Activated T-helper 2 cell treated with anti-CD3 and anti-CD28 coated beads, Interferon-gamma antibody, Interleukin-2, Interleukin-4, amounts not matched to agents 10 μg/mL and 5 μg/mL and 100 μg/mL, durations not matched to agents 14 hours and 24 hours and 36 hours (primary cell): ENCODE results near the gene TCEANC2. TPM values are rescaled to one million over a fixed set of nuclear protein-coding genes. Genes with fewer than 3 reads are reported as not detected.
"Not testable (repeated sequence)": the region's sequence is repeated elsewhere in the genome, so short reads cannot be mapped to it uniquely, and the experiment has no call there.

Source experiments
- DNase-seq: peaks from one replicate; pipeline ENCODE4 v3.0.0; 2021; ENCODE audit warnings: low spot score
- H3K27ac Mint-ChIP-seq: one replicate; pipeline ENCODE4 v1.8.0; 2021; ENCODE audit warnings: mixed read lengths
- H3K27me3 Mint-ChIP-seq: one replicate; pipeline ENCODE4 v1.8.0; 2021; ENCODE audit warnings: low read depth, mixed read lengths
- H3K36me3 Mint-ChIP-seq: one replicate; pipeline ENCODE4 v1.8.0; 2021; ENCODE audit warnings: low read depth, mixed read lengths
- H3K4me1 Mint-ChIP-seq: one replicate; pipeline ENCODE4 v1.8.0; 2021; ENCODE audit warnings: low read depth, mixed read lengths
- H3K4me3 Mint-ChIP-seq: one replicate; pipeline ENCODE4 v1.8.0; 2021; ENCODE audit warnings: low read depth, mild to moderate bottlenecking, moderate library complexity, mixed read lengths
- H3K9me3 Mint-ChIP-seq: one replicate; pipeline ENCODE4 v1.8.0; 2021; ENCODE audit warnings: mixed read lengths
- intact Hi-C: fragments of 100-400 bp; cut with micrococcal nuclease; formaldehyde crosslinking; loops from one replicate; pipeline ENCODE4 v1.15.1; 2023
- total RNA-seq: library from RNA; stranded (reverse); gene quantifications from 2 replicates; pipeline ENCODE4 v1.2.3, GENCODE V29; 2022

The TCEANC2 gene
- total RNA-seq, 1 donor from 2014 or later, result 13.2 TPM

- no peaks in the 10 kb centered on the region for H3K36me3 Mint-ChIP-seq
- peaks cover 2% of the 10 kb centered on the region for H3K27me3 Mint-ChIP-seq
- no peaks in the 10 kb centered on the region for H3K4me1 Mint-ChIP-seq
- no peak overlapping the region for H3K4me3 Mint-ChIP-seq
- intact Hi-C loops, result no loop called here
- H3K9me3 Mint-ChIP-seq, result no peaks in the 10 kb centered on the region
- no peak overlapping the region for H3K27ac Mint-ChIP-seq
- DNase-seq, result no peak
Measured at GRCh38 chr1:54014009-54014629, 39.3 kb upstream of the TCEANC2 start.

GRCh38 chr1:54016343-54017282 is 36.8 kb upstream of the TCEANC2 start:
- Mint-ChIP-seq H3K4me3 (no peak overlapping the region), H3K27me3 (no peaks in the 10 kb centered on the region), H3K9me3 (no peaks in the 10 kb centered on the region), H3K36me3 (no peaks in the 10 kb centered on the region), H3K27ac (no peak overlapping the region), H3K4me1 (no peaks in the 10 kb centered on the region)
- intact Hi-C loops, result no loop called here
- no peak for DNase-seq

GRCh38 chr1:54017979-54018378 is 35.4 kb upstream of the TCEANC2 start, which contains the start of gene LDLRAD1:
Gene LDLRAD1, minus strand, starts transcription at chr1:54018186. Its CDS starts 74 bp downstream, at chr1:54018112.
- H3K4me3 Mint-ChIP-seq, result no peak within 1 kb of the TSS
- no peaks in the 10 kb centered on the region for H3K9me3 Mint-ChIP-seq
- H3K27me3 Mint-ChIP-seq, result no peaks in the 10 kb centered on the region
- no peak for DNase-seq
- no peaks in the 10 kb centered on the region for H3K36me3 Mint-ChIP-seq
- H3K4me1 Mint-ChIP-seq, result no peaks in the 10 kb centered on the region
- H3K27ac Mint-ChIP-seq, result no peak within 1 kb of the TSS
- intact Hi-C loops, result no loop called here

- H3K4me1 Mint-ChIP-seq, result no peaks in the 10 kb centered on the region
- DNase-seq, result no peak
Measured at GRCh38 chr1:54018635-54019034, 34.8 kb upstream of the TCEANC2 start.

GRCh38 chr1:54019562-54020176 is 33.7 kb upstream of the TCEANC2 start:
- H3K36me3 Mint-ChIP-seq, H3K4me1 Mint-ChIP-seq, H3K27me3 Mint-ChIP-seq, intact Hi-C loops, H3K4me3 Mint-ChIP-seq, H3K27ac Mint-ChIP-seq, H3K9me3 Mint-ChIP-seq, DNase-seq: not testable (repeated sequence)

More at GRCh38 chr1:54018635-54019034, 34.8 kb upstream of the TCEANC2 start:
- H3K27me3 Mint-ChIP-seq, result no peaks in the 10 kb centered on the region
- intact Hi-C loops, result no loop called here
- H3K9me3 Mint-ChIP-seq, result no peaks in the 10 kb centered on the region
- H3K36me3 Mint-ChIP-seq, result no peaks in the 10 kb centered on the region
- H3K4me3 Mint-ChIP-seq, result no peak overlapping the region
- H3K27ac Mint-ChIP-seq, result no peak overlapping the region

- H3K9me3 Mint-ChIP-seq, result no peaks in the 10 kb centered on the region
- H3K36me3 Mint-ChIP-seq, result peaks cover 2% of the 10 kb centered on the region
- no peaks in the 10 kb centered on the region for H3K4me1 Mint-ChIP-seq
- DNase-seq, result no peak
- no peaks in the 10 kb centered on the region for H3K27me3 Mint-ChIP-seq
- H3K27ac Mint-ChIP-seq, result no peak overlapping the region
- no peak overlapping the region for H3K4me3 Mint-ChIP-seq
- intact Hi-C loops, result no loop called here
Measured at GRCh38 chr1:54024358-54024757, 29.1 kb upstream of the TCEANC2 start.

GRCh38 chr1:54024811-54025210 is 28.6 kb upstream of the TCEANC2 start:
- H3K36me3 Mint-ChIP-seq, DNase-seq, H3K27ac Mint-ChIP-seq, intact Hi-C loops, H3K4me3 Mint-ChIP-seq, H3K27me3 Mint-ChIP-seq, H3K9me3 Mint-ChIP-seq, H3K4me1 Mint-ChIP-seq: not testable (repeated sequence)

GRCh38 chr1:54027848-54028247 is 25.6 kb upstream of the TCEANC2 start:
- Mint-ChIP-seq H3K4me1 (no peaks in the 10 kb centered on the region), H3K36me3 (peaks cover 22% of the 10 kb centered on the region), H3K4me3 (no peak overlapping the region), H3K27me3 (no peaks in the 10 kb centered on the region), H3K9me3 (no peaks in the 10 kb centered on the region), H3K27ac (no peak overlapping the region)
- intact Hi-C loops, result no loop called here
- no peak for DNase-seq

GRCh38 chr1:54028306-54029251 is 24.8 kb upstream of the TCEANC2 start:
- Mint-ChIP-seq H3K4me1 (no peaks in the 10 kb centered on the region), H3K27ac (no peak overlapping the region), H3K4me3 (no peak overlapping the region), H3K27me3 (no peaks in the 10 kb centered on the region), H3K9me3 (no peaks in the 10 kb centered on the region), H3K36me3 (peaks cover 27% of the 10 kb centered on the region)
- DNase-seq, result no peak
- intact Hi-C loops, result no loop called here

GRCh38 chr1:54037476-54037875 is 15.9 kb upstream of the TCEANC2 start:
- H3K27ac Mint-ChIP-seq, result no peak overlapping the region
- no peaks in the 10 kb centered on the region for H3K4me1 Mint-ChIP-seq
- intact Hi-C loops, result no loop called here
- DNase-seq, result no peak
- no peaks in the 10 kb centered on the region for H3K9me3 Mint-ChIP-seq
- peaks cover 61% of the 10 kb centered on the region for H3K36me3 Mint-ChIP-seq
- no peaks in the 10 kb centered on the region for H3K27me3 Mint-ChIP-seq
- no peak overlapping the region for H3K4me3 Mint-ChIP-seq

GRCh38 chr1:54041806-54042205 is 11.6 kb upstream of the TCEANC2 start:
- H3K36me3 Mint-ChIP-seq, result peaks cover 64% of the 10 kb centered on the region
- H3K27me3 Mint-ChIP-seq, result no peaks in the 10 kb centered on the region
- H3K4me1 Mint-ChIP-seq, result peaks cover 4% of the 10 kb centered on the region
- no peaks in the 10 kb centered on the region for H3K9me3 Mint-ChIP-seq
- no peak overlapping the region for H3K27ac Mint-ChIP-seq
- intact Hi-C loops, result no loop called here
- no peak overlapping the region for H3K4me3 Mint-ChIP-seq
- no peak for DNase-seq

- peaks cover 47% of the 10 kb centered on the region for H3K36me3 Mint-ChIP-seq
Measured at GRCh38 chr1:54045496-54045895, 7.9 kb upstream of the TCEANC2 start.

More at GRCh38 chr1:54045496-54045895, 7.9 kb upstream of the TCEANC2 start:
- no peak overlapping the region for H3K4me3 Mint-ChIP-seq
- H3K9me3 Mint-ChIP-seq, result no peaks in the 10 kb centered on the region
- H3K4me1 Mint-ChIP-seq, result peaks cover 16% of the 10 kb centered on the region
- DNase-seq, result no peak
- H3K27me3 Mint-ChIP-seq, result no peaks in the 10 kb centered on the region
- no peak overlapping the region for H3K27ac Mint-ChIP-seq
- intact Hi-C loops, result no loop called here
